Measurements from ENCODE around the gene ERVK3-1.
"Not testable (repeated sequence)": the region's sequence is repeated elsewhere in the genome, so short reads cannot be mapped to it uniquely, and the experiment has no call there.

Gene ERVK3-1, protein sequence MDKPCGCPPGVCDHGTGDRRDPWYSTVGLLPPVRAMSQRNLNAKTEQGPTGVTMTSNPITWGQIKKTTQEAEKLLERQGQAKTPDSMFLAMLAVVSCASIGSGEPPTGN

DNA sequence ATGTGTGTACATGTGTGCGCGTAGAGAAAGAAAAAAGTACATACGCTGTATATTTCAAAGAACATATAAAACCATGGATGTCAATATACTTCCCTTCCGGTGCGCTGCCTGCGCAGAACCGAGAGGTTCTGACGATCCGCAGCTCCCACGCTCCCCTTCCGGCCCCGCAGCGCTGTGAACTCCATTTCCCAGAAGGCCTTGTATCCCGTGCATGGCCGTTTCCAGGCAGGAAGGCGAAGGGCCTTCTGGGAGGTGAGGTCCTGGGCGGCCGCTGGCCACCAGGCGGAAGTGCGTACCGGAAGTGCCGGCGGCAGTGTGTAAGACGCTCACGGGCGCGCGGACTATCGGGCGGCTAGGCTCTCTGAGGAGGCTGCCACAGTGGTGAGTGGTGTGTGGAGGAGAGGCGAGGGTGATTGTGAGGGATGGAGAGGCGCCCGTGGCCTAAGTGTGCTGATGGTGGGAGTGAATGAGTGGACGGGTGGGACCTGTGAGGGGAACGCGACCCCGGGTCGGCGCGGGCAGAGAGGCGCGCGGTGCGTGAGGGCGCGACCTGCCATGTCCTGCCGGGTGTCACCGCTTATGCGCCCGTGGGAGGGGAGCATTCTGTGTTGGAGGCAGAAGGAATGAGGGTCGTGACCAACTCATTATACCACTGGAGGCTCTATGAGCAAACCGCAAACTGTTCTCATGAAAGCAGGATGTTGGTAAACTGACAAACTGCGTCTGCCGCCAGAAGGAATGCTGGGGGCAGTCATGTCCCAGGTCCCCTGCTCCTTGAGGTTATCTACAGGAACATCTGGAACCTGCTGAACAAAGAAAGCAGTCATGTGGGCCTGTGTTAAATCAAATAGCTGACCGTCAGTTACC, at the start of gene ERVK3-1:
Gene ERVK3-1 (plus strand): TSS at position 313 of the 867 bp plus-strand sequence. CDS start 6,792 bp downstream, outside the sequence.
- peak; percentile 96 for DNase-seq

DNA sequence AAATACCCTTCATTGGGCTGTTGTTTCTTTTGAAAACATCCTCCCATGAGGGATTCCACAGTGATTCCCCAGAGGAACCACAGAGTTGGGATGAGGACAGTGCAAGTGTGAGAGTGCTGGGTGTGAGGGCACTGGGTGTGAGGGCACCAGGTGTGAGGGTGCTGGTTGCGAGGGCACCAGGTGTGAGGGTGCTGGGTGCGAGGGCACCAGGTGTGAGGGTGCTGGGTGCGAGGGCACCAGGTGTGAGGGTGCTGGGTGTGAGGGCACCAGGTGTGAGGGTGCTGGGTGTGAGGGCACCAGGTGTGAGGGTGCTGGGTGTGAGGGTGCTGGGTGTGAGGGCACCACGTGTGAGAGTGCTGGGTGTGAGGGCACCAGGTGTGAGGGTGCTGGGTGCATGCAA, 46.9 kb upstream of the ERVK3-1 start:
- not testable (repeated sequence) for DNase-seq

DNA sequence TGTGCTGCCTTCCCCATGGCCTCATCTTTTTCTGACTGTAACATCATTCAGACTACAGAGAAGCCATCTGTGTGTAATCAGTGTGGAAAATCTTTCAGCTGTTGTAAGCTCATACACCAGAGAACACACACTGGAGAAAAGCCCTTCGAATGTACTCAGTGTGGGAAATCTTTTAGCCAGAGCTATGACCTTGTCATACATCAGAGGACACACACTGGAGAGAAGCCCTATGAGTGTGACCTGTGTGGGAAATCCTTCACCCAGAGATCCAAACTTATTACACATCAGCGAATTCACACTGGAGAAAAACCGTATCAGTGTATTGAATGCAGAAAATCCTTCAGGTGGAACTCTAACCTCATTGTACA, 43.6 kb upstream of the ERVK3-1 start:
- DNase-seq, result no peak

DNA sequence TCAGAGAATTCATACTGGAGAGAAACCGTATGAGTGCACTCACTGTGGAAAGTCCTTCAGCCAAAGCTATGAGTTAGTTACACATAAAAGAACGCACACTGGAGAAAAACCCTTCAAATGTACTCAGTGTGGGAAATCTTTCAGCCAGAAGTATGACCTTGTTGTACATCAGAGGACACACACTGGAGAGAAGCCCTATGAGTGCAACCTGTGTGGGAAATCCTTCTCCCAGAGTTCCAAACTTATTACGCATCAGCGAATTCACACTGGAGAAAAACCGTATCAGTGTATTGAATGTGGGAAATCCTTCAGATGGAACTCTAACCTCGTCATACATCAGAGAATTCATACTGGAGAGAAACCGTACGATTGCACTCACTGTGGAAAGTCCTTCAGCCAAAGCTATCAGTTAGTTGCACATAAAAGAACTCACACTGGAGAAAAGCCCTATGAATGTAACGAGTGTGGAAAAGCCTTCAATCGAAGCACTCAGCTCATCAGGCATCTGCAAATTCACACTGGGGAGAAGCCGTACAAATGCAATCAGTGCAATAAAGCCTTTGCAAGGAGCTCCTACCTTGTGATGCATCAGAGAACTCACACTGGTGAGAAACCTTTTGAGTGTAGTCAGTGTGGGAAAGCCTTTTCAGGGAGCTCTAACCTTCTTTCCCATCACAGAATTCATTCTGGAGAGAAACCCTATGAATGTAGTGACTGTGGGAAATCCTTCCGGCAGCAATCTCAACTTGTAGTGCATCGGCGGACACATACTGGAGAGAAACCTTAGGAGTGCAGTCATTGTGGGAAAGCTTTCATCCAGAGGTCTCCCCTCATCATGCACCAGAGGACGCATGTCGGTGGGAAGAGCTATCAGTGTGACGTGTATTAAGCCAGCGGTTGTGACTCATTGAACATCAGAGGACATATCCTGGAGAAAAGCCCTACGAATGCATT, 42.9 kb upstream of the ERVK3-1 start:
- DNase-seq, result no peak

DNA sequence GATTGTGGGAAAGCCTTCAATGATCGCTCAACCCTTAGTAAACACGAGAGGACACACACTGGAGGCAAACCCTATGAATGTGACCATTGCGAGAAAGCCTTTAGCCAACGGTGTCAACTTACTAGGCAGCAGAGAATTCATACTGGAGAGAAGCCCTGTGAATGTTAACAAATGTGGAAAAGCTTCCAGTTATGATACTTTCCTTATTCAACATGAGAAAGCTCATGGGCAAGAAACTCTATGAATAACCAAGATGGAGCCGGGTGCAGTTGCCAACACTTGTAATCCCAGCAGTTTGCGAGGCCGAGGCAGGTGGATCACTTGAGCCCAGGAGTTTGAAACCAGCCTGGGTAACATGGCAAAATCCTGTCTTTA, 42.3 kb upstream of the ERVK3-1 start:
- no peak for DNase-seq

DNA sequence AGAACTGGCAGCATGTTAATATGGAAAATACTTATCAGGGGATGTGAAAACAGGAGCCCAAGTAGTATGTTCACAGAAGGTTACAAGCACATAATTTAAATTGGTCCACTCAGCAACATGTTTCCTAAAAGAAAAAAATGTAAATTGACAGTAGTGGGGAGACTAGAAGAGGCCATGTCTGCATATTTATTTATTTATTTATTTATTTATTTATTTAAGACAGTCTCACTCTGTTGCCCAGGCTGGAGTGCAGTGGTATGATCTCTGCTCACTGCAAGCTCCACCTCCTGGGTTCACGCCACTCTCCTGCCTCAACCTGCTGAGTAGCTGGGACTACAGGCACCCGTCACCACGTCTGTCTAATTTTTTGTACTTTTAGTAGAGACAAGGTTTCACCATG, 40.1 kb upstream of the ERVK3-1 start:
- no peak for DNase-seq

DNA sequence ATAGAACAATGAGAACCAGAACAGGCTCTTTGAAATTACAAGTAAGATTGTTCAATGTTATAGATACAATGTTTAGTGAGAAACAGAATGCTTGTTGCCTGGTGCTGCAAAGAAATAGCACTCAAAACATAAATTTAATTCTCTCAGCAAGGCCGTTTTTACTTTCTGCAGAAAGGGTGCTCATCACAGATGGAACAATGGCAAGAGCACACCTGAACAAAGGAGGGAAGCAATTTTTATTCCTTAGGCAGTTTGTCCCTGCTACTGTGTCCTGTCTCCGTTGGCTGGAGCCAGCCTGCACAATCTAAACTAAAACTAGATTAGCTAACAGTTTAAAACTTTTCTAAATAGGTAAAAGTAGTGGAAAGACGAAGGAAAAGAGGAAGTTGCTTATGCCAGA, 36.8 kb upstream of the ERVK3-1 start:
- DNase-seq, result no peak

DNA sequence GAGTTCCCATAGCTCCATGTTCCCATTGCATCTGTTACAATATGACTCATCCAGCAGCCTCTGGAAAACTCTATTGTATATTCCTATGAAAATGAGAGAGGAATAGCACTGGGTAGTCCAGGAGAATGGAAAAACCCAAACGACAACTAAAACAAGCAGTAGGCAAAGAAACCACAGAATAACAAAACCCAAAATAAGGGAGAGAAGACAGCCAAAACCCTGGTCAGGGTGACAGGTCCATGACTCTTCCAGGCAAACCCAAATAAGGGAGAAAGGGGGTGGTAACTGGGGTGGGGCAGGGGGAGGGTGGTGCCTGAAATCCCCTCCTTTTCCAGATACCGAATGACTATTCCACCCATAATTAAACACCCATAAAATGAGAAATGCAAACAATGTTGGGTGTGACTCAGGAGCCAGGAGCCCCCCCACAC, 30.4 kb upstream of the ERVK3-1 start:
- DNase-seq, result no peak

DNA sequence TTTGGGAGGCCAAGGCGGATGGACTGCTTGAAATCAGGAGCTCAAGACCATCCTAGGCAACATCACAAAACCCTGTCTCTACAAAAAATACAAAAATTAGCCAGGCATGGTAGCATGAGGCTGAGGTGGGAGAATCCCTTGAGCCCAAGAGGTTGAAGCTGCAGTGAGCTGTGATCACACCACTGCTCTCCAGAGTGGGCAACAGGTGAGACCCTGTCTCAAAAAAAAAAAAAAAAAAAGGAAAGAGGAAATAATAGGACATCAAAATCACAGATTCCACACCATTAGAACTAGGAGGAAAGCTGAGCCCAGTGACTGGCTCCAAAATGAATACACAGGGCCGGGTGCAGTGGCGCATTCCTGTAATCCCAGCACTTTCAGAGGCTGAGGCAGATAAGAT, 29.6 kb upstream of the ERVK3-1 start:
- no peak for DNase-seq

DNA sequence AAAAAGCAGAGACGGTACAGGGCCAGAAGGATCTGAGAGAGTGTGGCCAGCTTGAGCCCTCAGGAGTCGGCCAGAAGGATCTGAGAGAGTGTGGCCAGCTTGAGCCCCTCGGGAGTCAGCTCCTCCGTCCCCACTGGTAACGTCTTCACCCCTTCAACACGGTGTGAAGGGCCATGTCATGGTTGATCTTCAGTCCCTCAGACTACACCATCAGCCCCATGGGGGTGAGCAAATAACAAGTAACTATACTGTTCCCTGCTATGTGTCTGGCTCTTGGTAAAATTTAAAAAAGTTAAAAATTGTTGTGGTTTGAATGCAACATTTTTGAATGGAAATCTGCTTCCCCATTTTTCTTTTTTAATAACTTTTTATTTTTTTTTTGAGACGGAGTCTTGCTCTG, 28.0 kb upstream of the ERVK3-1 start:
- DNase-seq, result no peak

DNA sequence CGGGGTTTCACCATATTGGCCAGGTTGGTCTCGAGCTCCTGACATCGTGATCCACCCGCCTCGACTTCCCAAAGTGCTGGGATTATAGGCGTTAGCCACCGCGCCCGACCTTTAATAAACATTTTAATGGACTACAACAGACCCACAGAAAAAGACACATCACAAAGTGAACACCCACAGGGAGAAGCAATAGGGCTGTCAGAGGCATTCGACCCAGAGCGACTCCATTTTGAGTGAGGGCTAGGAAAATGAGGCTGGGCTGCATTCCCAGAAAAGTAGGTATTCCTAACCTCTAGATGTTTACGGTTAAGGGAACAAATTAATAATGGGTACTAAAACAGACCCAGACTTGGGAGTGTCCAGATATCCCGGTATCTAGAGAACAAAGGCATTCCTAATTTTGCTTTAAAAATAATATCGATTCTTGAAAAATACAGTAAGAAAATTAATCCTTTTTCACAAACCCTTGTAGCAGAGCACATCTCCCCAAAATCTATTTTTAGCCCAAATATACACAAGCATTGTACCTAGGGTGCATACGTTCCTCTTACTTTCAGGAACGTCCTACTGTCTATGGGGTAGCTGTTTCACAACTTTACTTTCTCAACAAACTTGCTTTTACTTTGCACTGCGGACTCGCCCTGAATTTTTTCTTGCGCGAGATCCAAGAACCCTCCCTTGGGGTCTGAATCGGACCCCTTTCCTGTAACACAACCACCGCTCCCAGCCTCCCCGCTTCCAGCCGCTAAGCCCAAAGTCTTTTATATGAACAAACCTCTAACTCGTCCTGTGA, 27.2 kb upstream of the ERVK3-1 start:
- no peak for DNase-seq

DNA sequence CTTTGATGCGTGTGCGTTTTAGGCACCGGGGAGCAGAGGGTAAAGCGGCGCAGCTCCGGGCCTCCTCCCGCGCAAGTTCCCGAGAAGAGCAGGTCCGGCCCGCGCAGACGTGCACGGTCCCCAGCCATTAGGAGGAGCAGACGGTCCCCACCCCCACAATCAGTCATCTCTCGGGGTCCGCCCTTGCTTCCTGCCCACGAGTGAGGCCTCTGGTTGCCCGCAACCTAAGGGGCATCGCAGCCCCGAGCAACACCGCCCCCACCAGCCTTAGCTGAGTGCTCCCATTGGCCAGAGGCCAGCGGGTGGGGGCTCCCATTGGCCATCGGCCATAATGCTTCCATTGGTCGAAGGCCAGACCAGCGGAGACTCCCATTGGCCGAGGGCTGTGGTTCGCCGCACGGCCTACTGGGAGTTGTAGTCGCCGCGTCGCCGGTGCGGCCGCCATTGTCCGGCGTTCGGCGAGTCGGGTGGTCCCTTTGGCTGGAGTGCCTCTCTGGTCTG, 26.6 kb upstream of the ERVK3-1 start, which contains the start of gene ZNF8:
Gene ZNF8 (plus strand): TSS at position 415 of the 501 bp plus-strand sequence. CDS start 127 bp downstream, outside the sequence.
- peak; percentile 99 for DNase-seq

DNA sequence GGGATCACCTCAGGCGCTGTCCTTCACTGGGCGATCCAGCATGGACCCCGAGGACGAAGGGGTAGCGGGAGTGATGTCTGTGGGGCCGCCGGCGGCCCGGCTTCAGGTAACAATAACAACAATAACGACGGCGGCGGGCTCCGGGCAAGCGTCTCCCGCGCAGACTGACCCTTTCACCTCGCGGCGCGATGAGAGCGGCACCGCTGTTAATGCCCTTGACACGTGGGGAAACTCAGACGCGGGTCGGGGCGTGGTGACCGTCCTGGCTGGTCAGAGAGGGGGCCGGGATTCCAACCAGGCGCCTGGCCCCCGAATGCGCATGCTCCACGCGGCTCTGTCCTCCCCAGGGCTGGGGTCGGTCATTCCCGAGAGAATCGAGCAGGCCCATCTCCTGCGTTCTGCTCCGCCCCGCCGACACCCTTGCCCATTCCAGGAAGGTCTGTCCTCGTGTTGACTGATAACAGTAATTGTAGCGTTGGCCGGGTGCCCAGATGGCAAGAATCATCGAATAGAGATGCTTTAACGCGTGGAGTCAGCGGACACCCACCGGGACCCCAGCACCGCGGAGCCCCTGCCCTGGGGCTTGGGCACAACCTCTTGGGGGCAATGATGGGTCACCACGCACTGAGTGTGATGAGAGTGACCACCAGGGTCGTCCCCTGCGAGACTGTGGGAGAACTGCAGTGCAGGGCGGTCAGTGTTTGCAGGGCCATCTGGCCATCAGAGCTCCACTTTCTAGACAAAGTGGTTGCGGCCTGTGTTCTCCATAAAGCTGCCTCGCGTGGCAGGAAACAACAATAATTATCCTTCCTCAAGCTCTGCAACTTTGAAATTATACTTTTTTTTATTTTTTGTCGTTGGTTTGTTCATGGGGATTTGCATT, 25.9 kb upstream of the ERVK3-1 start:
- peak; percentile 75 for DNase-seq

DNA sequence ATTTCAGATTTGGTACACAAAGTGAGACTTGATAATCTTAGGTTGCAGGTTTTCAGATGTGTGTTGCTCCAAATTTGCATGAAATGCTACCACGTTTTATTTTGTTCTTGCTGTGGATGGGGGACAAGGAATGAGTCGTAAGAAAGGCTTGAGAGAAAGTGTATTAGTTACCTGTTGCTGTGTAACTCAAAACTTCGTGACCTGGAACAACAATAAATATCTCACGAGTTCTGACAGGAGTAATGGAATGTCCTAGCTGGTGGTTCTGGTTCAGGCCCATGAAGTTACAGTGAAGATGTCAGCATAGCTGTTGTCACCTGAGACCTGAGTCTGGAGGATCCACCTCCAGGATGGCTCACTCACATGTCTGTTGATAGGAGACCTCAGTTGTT, 25.3 kb upstream of the ERVK3-1 start:
- no peak for DNase-seq

DNA sequence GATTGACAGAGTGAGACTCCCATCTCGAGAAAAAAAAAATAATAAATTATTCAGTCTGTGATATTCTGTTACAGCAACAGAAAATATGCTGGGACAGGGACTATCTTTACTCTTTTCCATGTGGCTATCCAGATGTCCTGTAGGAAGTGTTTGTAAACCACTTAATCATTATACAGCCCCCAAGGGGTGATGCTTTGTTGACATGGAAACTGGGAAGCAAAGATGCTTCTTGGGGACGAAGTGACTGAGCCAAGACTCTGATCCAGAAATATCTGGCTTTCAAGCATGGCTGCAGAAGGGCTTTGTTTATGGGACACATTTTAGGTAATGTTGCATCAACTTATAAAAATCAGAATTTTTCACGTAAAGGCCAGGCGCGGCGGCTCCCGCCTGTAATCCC, 21.0 kb upstream of the ERVK3-1 start:
- DNase-seq, result no peak

DNA sequence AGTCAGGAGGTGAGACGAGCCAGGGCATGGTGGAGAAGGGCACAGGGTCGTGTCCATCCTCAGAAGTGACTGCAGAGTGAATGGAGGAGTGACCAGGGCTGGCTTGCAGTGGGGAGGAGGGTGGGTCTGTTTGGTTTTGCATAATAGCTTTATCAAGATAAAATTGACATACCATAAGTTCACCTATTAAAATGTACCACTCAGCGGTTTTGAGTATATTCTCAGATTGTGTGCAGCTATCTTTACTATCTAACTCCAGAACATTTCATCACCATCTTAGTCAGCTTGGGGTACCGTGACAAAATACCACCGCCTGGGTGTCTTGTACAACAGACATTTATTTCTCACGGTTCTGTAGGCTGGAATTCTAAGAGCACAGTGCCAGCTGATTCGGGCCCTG, 13.2 kb upstream of the ERVK3-1 start:
- DNase-seq, result no peak

DNA sequence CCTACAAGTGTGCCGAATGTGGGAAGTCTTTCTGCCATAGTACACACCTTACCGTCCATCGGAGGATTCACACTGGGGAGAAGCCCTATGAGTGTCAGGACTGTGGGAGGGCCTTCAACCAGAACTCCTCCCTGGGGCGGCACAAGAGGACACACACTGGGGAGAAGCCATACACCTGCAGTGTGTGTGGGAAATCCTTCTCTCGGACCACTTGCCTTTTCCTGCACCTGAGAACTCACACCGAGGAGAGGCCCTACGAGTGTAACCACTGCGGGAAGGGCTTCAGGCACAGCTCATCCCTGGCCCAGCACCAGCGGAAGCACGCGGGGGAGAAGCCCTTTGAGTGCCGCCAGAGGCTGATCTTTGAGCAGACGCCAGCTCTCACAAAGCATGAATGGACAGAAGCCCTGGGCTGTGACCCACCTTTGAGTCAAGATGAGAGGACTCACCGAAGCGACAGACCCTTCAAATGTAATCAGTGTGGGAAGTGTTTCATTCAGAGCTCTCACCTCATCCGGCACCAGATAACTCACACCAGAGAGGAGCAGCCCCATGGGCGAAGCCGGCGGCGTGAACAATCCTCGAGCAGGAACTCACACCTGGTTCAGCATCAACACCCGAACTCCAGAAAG, 10.3 kb upstream of the ERVK3-1 start:
- DNase-seq, result no peak

DNA sequence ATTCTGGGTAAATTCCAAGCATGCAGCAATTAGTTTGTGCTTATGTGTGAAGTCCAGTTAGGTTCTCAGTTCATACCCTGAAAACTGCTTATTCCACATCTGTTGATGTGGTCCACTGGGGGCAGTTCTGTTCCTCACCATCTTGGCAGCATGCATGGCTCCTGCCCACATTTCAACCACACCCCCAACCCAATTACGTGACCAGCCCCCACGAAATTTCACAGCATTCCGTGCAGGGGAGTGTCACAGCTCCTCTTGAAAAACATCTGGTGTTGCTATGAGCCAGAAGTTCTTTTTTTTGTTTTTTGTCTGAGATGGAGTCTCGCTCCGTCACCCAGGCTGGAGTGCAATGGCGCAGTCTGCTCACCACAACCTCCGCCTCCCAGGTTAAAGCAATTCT, 9.1 kb upstream of the ERVK3-1 start:
- DNase-seq, result no peak

DNA sequence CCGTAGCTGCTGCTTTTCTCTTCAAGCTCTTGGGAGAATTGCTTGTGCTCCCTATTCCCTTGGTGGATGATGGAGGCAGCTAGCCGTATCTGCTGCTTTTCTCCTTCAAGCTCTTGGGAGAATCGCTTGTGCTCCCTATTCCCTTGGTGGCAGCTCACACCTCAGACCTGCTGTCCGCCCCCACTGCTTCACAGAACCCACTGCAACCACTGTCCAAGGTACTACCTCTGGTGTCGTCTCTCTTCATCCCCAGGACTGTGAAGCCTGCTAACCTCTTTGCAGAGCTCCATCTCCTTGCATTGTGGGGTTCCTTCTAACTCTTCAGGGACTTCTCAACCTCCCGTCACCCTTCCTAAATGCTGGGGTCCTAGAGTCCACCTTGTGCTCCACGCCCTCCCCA, 4.6 kb upstream of the ERVK3-1 start:
- DNase-seq, result no peak

DNA sequence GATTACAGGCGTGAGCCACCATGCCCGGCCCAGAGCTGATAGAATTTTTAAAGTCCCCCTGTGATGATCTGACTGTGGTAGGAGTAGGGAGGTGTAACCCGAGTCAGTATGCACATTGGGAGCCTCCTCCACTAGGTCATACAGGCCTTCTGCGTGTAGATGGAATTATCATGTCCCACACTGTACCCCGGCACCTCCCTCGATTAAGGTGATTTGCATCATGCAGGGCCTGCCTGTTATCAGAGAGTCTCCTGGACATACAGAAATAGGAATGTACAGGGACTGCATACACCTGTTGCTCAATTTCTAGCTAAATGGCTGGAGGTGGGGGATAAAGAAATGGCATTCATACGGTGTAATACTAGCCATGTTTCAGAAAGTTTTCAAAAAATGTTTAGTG, 922 bp upstream of the ERVK3-1 start:
- no peak for DNase-seq

DNA sequence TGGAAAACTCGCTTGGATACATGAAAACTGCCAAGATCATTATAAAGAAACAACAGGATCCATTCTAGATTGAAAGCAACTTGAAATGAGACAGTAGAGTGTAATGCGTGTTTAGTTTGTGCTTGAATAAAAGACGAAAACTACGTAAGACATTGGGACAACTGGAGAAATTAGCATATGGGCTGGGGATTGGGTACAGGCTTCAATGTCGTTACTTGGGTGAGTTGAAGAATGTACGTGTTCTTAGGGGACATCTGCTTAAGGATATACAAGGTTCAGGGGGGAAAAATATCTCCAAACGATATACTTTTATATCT, 471 bp upstream of the ERVK3-1 start:
- DNase-seq, result no peak

All from EL (cell line).